Trophoblast cell (in vitro differentiated cells and primary cell): ENCODE results near the gene CBX8.

ENCODE experiments used
- DNase-seq, 2 donors: peaks; one replicate each; pipeline ENCODE4 v3.0.0-alpha.2; 2016
- H2AFZ ChIP-seq: 2 replicates; pipeline ENCODE4 v1.6.1; 2013; ENCODE audit warnings: low read length, moderate library complexity, mild to moderate bottlenecking; ENCODE audit not compliant: insufficient read depth, poor library complexity
- H2AK5ac ChIP-seq: 2 replicates; pipeline ENCODE4 v1.6.1; 2013; ENCODE audit warnings: mild to moderate bottlenecking, low read length
- H2BK120ac ChIP-seq: 2 replicates; pipeline ENCODE4 v1.6.1; 2013; ENCODE audit warnings: low read length, mild to moderate bottlenecking, moderate library complexity; ENCODE audit not compliant: insufficient read depth, poor library complexity
- H2BK12ac ChIP-seq: 2 replicates; pipeline ENCODE4 v1.6.1; 2013; ENCODE audit warnings: mild to moderate bottlenecking, low read length, moderate library complexity
- H2BK5ac ChIP-seq: 2 replicates; pipeline ENCODE4 v1.6.1; 2013; ENCODE audit warnings: low read length, low read depth, moderate library complexity, mild to moderate bottlenecking; ENCODE audit not compliant: poor library complexity
- H3K14ac ChIP-seq: 2 replicates; pipeline ENCODE4 v1.6.1; 2013; ENCODE audit warnings: mild to moderate bottlenecking, low read length
- H3K18ac ChIP-seq: 2 replicates; pipeline ENCODE4 v1.6.1; 2013; ENCODE audit warnings: mild to moderate bottlenecking, low read length
- H3K23ac ChIP-seq: 2 replicates; pipeline ENCODE4 v1.6.1; 2013; ENCODE audit warnings: low read length
- H3K27ac ChIP-seq: 2 replicates; pipeline ENCODE4 v1.5.1; 2013; ENCODE audit warnings: low read depth, mild to moderate bottlenecking, inconsistent platforms, low read length, moderate library complexity
- H3K27me3 ChIP-seq: 2 replicates; pipeline ENCODE4 v1.6.1; 2013; ENCODE audit warnings: inconsistent platforms, mild to moderate bottlenecking, low read length, moderate library complexity; ENCODE audit not compliant: insufficient read depth
- H3K36me3 ChIP-seq, 2 experiments: 1 replicate in 1 of 2; 2 replicates in 1 of 2; pipeline ENCODE4 v1.6.1; 2013; ENCODE audit warnings: low read length in 2 of 2, mild to moderate bottlenecking in 2 of 2, moderate library complexity in 1 of 2; ENCODE audit not compliant: insufficient read depth in 2 of 2, control insufficient read depth in 1 of 2
- H3K4ac ChIP-seq: 2 replicates; pipeline ENCODE4 v1.6.1; 2013; ENCODE audit warnings: low read depth, mild to moderate bottlenecking, low read length, moderate library complexity
- H3K4me1 ChIP-seq, 2 experiments: 1 replicate in 1 of 2; 2 replicates in 1 of 2; pipeline ENCODE4 v1.6.1; 2013; ENCODE audit warnings: low read length in 2 of 2, mild to moderate bottlenecking in 2 of 2, moderate library complexity in 1 of 2; ENCODE audit not compliant: insufficient read depth in 2 of 2, control insufficient read depth in 1 of 2
- H3K4me2 ChIP-seq: 2 replicates; pipeline ENCODE4 v1.6.1; 2013; ENCODE audit warnings: inconsistent platforms, mild to moderate bottlenecking, low read length, moderate library complexity
- H3K4me3 ChIP-seq: 2 replicates; pipeline ENCODE4 v1.5.1; 2013; ENCODE audit warnings: mild to moderate bottlenecking, low read depth, low read length, inconsistent platforms
- H3K79me1 ChIP-seq: one replicate; pipeline ENCODE4 v1.6.1; 2013; ENCODE audit warnings: low read length
- H3K79me2 ChIP-seq: 2 replicates; pipeline ENCODE4 v1.6.1; 2013; ENCODE audit warnings: low read length, mild to moderate bottlenecking; ENCODE audit not compliant: control insufficient read depth, insufficient read depth, poor library complexity
- H3K9ac ChIP-seq: 2 replicates; pipeline ENCODE4 v1.6.1; 2013; ENCODE audit warnings: mild to moderate bottlenecking, low read length
- H3K9me3 ChIP-seq: 2 replicates; pipeline ENCODE4 v1.6.1; 2013; ENCODE audit warnings: low read depth, mild to moderate bottlenecking, control low read depth, inconsistent platforms, low read length; ENCODE audit not compliant: insufficient read depth
- H4K12ac ChIP-seq: 2 replicates; pipeline ENCODE4 v1.6.1; 2013; ENCODE audit warnings: low read depth, mild to moderate bottlenecking, low read length, moderate library complexity
- H4K8ac ChIP-seq: 2 replicates; pipeline ENCODE4 v1.6.1; 2013; ENCODE audit warnings: low read depth, mild to moderate bottlenecking, low read length, moderate library complexity
- H4K91ac ChIP-seq: one replicate; pipeline ENCODE4 v1.6.1; 2013; ENCODE audit warnings: low read depth, mild to moderate bottlenecking, low read length, moderate library complexity
- WGBS: extraction: QIAGEN DNeasy Blood & Tissue Kit; methylation state at CpG from one replicate; pipeline ENCODE4 v1.1.7; 2013; ENCODE audit warnings: missing lambda C conversion rate; ENCODE audit not compliant: insufficient read length, insufficient coverage; ENCODE audit errors: extremely low coverage; 5-methylcytosine and 5-hydroxymethylcytosine counted together

The CBX8 gene

DNA sequence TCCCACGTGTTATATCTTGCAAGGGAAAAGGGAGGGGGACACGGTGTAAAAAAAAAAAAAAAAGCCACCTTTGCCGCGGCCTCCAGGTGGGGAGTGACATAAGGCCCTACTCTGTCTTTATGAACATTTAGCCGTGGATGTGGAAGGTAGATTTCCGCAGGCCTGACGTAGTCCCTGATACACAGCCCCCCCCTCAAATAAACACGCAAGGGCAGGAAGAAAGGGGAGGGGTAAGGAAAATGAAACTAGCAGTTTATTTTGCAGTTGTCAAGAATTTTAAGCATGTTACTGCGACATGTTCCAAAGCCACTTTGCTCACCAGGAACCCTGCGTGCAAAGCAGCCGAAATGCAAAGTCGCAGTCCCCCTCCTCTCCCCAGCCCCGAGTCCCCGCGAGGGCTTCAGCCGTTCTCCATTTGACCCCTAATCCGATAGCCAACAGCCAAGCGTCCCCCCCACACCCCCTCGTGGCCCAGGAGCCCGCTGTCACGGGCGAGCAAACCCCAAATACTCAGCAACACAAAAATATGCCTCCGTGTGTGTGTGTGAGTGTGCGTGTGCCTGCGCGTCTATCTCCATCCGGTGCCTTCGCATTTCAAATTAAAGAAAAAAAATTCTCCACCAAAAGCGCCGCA, 41.1 kb upstream of the CBX8 start:
- Histone ChIP-seq H2BK5ac (no peak overlapping the region), H3K4ac (no peak overlapping the region), H3K4me1 (peaks cover 47% of the 10 kb centered on the region in 2 experiments), H3K9ac (peak overlapping the region; percentile 8), H3K79me2 (peaks cover 2% of the 10 kb centered on the region), H3K79me1 (peaks cover 3% of the 10 kb centered on the region), H3K4me3 (peak overlapping the region; percentile 73), H2AK5ac (no peak overlapping the region), H3K9me3 (peaks cover 14% of the 10 kb centered on the region), H2BK120ac (no peak overlapping the region), H3K14ac (no peak overlapping the region), H3K27me3 (peaks cover 79% of the 10 kb centered on the region), H4K12ac (no peak overlapping the region), H3K27ac (no peak overlapping the region), H4K8ac (no peak overlapping the region), H2AFZ (no peak overlapping the region), H3K18ac (no peak overlapping the region), H3K23ac (no peak overlapping the region), H3K4me2 (peak overlapping the region; percentile 78), H4K91ac (no peak overlapping the region), H3K36me3 (peaks cover 1 to 7% of the 10 kb centered on the region in 2 experiments), H2BK12ac (no peak overlapping the region)
- WGBS = no CpG with 5 or more reads among the region's 30 CpGs
- DNase-seq = no peak

DNA sequence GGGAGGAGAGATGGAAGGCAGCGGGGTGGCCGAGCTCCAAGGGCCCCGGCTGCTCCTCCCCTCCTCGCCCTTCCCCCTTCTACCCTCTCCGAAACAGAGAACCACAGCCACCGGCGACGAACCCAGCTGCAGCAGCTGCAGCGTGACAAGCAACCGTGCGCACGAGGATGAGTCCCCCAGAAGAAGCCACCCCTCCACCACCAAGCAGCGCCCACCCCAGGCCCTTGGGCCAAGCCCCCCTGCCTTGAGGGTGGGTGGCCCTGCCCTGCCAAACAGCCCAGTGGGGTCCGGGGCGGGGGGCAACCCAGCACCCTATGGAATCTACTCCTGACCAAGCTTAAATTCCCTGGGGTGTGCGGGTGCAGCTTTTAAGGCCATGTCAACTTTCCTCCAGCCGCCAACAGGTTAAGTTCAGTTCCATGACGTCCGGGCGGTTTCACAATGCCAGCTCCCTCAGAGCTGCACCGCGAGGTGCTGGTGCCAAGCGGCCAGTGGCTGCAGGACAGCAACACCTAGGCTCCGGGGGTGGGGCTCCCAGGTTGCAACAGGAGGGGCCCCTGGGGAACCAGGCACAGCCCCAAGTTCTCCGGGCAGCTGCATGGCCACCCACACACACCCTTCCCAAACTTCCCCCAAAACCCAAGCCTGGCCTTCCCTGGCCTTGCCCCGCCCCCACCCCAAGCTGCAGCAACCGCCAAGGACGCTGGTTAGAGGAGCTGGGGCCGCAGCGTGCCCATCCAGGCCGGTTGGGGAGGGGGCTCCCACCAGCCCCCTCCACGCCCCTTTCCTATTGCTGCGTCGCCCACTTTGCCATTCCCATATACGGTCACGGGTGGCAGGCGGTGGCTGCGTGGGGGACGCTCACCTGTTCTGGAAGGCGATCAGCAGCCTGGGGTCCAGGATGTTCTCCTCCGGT, 40.4 kb upstream of the CBX8 start:
- Histone ChIP-seq H3K14ac (no peak overlapping the region), H2BK12ac (no peak overlapping the region), H4K91ac (no peak overlapping the region), H3K4me2 (peak overlapping the region; percentile 78), H4K8ac (no peak overlapping the region), H2AFZ (no peak overlapping the region), H3K79me2 (peaks cover 2% of the 10 kb centered on the region), H3K4me1 (peaks cover 48 to 49% of the 10 kb centered on the region in 2 experiments), H2BK120ac (no peak overlapping the region), H3K9me3 (peaks cover 14% of the 10 kb centered on the region), H4K12ac (no peak overlapping the region), H3K79me1 (peaks cover 3% of the 10 kb centered on the region), H3K4ac (no peak overlapping the region), H3K18ac (no peak overlapping the region), H3K23ac (no peak overlapping the region), H3K36me3 (peaks cover 1 to 7% of the 10 kb centered on the region in 2 experiments), H3K4me3 (no peak overlapping the region), H2BK5ac (no peak overlapping the region), H3K27ac (no peak overlapping the region), H2AK5ac (no peak overlapping the region), H3K27me3 (peaks cover 74% of the 10 kb centered on the region), H3K9ac (no peak overlapping the region)
- peak; percentile 67 to 78 for DNase-seq
- no CpG with 5 or more reads among the region's 41 CpGs for WGBS

DNA sequence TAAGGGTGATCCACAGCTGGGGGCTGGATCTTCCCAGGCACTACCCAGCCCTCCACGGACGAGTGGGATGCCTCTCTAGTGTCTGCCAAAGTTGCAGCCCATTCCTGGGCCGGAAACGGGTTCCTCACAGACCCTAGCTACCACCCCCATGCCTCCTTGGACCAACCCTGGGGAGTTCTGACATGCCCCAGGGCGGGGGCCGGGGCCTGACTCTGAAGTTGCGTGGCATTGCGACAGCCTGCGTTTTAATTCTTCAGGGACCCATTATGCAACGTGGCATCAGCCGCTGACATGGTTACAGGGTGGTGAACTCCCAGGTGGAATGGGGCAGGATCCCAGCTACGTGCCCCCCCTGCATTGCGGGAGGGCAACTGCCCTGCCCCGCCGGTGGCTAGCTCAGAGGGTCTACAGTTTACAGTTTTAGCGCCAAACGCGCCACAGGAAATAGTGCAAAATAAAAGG, 39.7 kb upstream of the CBX8 start:
- Histone ChIP-seq H3K18ac (no peak overlapping the region), H3K9me3 (peaks cover 16% of the 10 kb centered on the region), H3K9ac (no peak overlapping the region), H2AK5ac (no peak overlapping the region), H3K27me3 (peaks cover 72% of the 10 kb centered on the region), H4K8ac (no peak overlapping the region), H4K12ac (no peak overlapping the region), H3K4me1 (peaks cover 46 to 53% of the 10 kb centered on the region in 2 experiments), H2BK120ac (no peak overlapping the region), H3K4ac (no peak overlapping the region), H2BK12ac (no peak overlapping the region), H4K91ac (no peak overlapping the region), H3K4me2 (peak overlapping the region; percentile 11), H3K79me2 (peaks cover 2% of the 10 kb centered on the region), H3K79me1 (peaks cover 3% of the 10 kb centered on the region), H3K27ac (no peak overlapping the region), H2BK5ac (no peak overlapping the region), H3K14ac (no peak overlapping the region), H3K36me3 (peaks cover 1 to 7% of the 10 kb centered on the region in 2 experiments), H2AFZ (no peak overlapping the region), H3K23ac (no peak overlapping the region), H3K4me3 (no peak overlapping the region)
- no CpG with 5 or more reads among the region's 18 CpGs for WGBS
- DNase-seq = peak; percentile 45 to 62

DNA sequence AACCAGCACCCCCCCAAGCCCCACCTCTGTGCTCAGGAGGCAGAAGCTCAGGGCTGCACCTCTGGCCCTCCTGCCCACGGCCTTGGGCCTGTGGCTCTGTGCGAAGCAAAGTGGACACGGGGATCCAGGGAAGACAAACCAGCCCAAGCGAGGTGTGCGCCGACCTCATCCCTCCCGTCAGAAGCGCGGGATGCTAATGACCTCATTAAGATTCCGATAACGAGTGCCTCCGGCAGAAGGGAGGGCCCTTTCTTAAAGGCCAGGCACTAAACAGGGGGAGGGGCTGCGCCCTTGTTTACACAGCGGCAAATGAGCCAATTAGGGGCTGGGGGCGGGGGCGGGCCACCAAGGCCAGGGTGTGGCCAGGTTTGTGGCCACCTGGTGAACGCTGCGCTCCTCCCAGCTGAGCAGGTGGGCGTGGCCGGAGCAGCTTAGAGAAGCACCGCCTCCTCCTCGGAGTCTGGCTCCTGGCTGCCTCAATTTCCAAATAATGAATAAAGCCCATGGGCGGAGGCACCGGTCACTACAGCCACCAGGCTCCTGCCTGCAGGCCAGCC, 39.2 kb upstream of the CBX8 start:
- H3K4me2 ChIP-seq = no peak overlapping the region
- no peak overlapping the region for H4K8ac ChIP-seq
- peaks cover 17% of the 10 kb centered on the region for H3K9me3 ChIP-seq
- no peak overlapping the region for H3K14ac ChIP-seq
- no peak overlapping the region for H3K9ac ChIP-seq
- peaks cover 1 to 7% of the 10 kb centered on the region in 2 experiments for H3K36me3 ChIP-seq
- no peak overlapping the region for H4K91ac ChIP-seq
- no CpG with 5 or more reads among the region's 24 CpGs for WGBS
- H2BK5ac ChIP-seq = no peak overlapping the region
- H3K27ac ChIP-seq = no peak overlapping the region
- peak; percentile 52 to 55 for DNase-seq
- no peak overlapping the region for H2BK12ac ChIP-seq
- no peak overlapping the region for H3K23ac ChIP-seq
- H3K79me2 ChIP-seq = peaks cover 2% of the 10 kb centered on the region
- H3K4ac ChIP-seq = no peak overlapping the region
- no peak overlapping the region for H2AK5ac ChIP-seq
- no peak overlapping the region for H4K12ac ChIP-seq
- H2AFZ ChIP-seq = no peak overlapping the region
- peaks cover 46 to 53% of the 10 kb centered on the region in 2 experiments for H3K4me1 ChIP-seq
- H2BK120ac ChIP-seq = no peak overlapping the region
- H3K4me3 ChIP-seq = no peak overlapping the region
- peaks cover 72% of the 10 kb centered on the region for H3K27me3 ChIP-seq
- H3K18ac ChIP-seq = no peak overlapping the region
- H3K79me1 ChIP-seq = peaks cover 3% of the 10 kb centered on the region
